Ammon's horn (tissue), 1 donor: ENCODE measurements around the gene PRKAR1A.
"Not testable (repeated sequence)": the region's sequence is repeated elsewhere in the genome, so short reads cannot be mapped to it uniquely, and the experiment has no call there.

Experiments
- DNase-seq: peaks from one replicate; pipeline ENCODE4 v3.0.0-alpha.2; 2016; ENCODE audit warnings: low spot score

Gene PRKAR1A

GRCh38 chr17:68579194-68579927 lies 67.1 kb downstream of the PRKAR1A start:
- DNase-seq, result no peak

GRCh38 chr17:68580236-68580770 lies 68.1 kb downstream of the PRKAR1A start:
- no peak for DNase-seq

GRCh38 chr17:68581863-68582645 lies 69.8 kb downstream of the PRKAR1A start:
- DNase-seq, result no peak

- DNase-seq, result not testable (repeated sequence)
Measured at GRCh38 chr17:68582867-68583266, 70.6 kb downstream of the PRKAR1A start.

GRCh38 chr17:68584581-68585303 lies 72.5 kb downstream of the PRKAR1A start:
- no peak for DNase-seq

- DNase-seq, result no peak
Measured at GRCh38 chr17:68585643-68586042, 73.4 kb downstream of the PRKAR1A start.

GRCh38 chr17:68587026-68587425 lies 74.8 kb downstream of the PRKAR1A start:
- no peak for DNase-seq

GRCh38 chr17:68587847-68588246 lies 75.6 kb downstream of the PRKAR1A start:
- DNase-seq, result no peak

GRCh38 chr17:68588362-68588761 lies 76.1 kb downstream of the PRKAR1A start:
- DNase-seq, result no peak

- no peak for DNase-seq
Measured at GRCh38 chr17:68589086-68589485, 76.9 kb downstream of the PRKAR1A start.

GRCh38 chr17:68591583-68591982 lies 79.4 kb downstream of the PRKAR1A start:
- DNase-seq, result no peak

- no peak for DNase-seq
Measured at GRCh38 chr17:68592009-68592408, 79.8 kb downstream of the PRKAR1A start.

GRCh38 chr17:68592682-68593641 lies 80.7 kb downstream of the PRKAR1A start:
- DNase-seq, result no peak

GRCh38 chr17:68594552-68594951 lies 82.3 kb downstream of the PRKAR1A start:
- no peak for DNase-seq

GRCh38 chr17:68595496-68595895 lies 83.3 kb downstream of the PRKAR1A start:
- DNase-seq, result no peak

- no peak for DNase-seq
Measured at GRCh38 chr17:68595986-68596385, 83.8 kb downstream of the PRKAR1A start.

- no peak for DNase-seq
Measured at GRCh38 chr17:68596411-68596945, 84.2 kb downstream of the PRKAR1A start.

GRCh38 chr17:68598074-68598473 lies 85.8 kb downstream of the PRKAR1A start:
- DNase-seq, result no peak

- no peak for DNase-seq
Measured at GRCh38 chr17:68598545-68598961, 86.3 kb downstream of the PRKAR1A start.

- no peak for DNase-seq
Measured at GRCh38 chr17:68599091-68599490, 86.9 kb downstream of the PRKAR1A start.

GRCh38 chr17:68599552-68600066 lies 87.4 kb downstream of the PRKAR1A start:
- no peak for DNase-seq
